ENCODE measurements around the gene CEP68.

Gene CEP68

DNA sequence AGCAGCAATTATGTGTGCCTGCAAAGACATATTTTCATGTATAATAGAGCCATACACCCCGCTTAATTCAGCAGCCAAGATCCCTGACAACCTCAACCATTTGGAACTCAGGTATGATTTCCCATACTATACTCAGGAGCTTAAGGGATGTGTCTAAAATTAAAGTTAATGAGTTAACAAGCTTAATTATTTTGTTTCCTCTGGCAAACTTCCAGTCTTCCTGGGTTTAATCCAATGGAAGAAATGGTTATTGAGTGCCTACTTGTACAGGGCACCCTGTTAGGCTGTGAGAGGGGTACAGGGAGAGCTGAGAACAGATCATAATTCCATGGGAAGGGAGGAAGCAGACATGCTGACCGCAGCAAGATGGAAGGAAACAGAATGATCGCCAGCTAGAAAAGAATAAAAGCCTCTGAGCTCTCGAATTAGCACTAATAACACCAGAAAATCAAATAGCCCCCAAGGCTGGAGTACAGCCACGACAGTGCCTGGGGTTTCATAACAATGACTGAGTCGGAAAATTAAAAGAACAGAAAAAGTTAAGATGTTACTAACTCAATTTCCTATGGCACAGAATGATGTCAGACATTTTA is 20.8 kb upstream of the CEP68 start:
- TF ChIP-seq, protein P1, sequence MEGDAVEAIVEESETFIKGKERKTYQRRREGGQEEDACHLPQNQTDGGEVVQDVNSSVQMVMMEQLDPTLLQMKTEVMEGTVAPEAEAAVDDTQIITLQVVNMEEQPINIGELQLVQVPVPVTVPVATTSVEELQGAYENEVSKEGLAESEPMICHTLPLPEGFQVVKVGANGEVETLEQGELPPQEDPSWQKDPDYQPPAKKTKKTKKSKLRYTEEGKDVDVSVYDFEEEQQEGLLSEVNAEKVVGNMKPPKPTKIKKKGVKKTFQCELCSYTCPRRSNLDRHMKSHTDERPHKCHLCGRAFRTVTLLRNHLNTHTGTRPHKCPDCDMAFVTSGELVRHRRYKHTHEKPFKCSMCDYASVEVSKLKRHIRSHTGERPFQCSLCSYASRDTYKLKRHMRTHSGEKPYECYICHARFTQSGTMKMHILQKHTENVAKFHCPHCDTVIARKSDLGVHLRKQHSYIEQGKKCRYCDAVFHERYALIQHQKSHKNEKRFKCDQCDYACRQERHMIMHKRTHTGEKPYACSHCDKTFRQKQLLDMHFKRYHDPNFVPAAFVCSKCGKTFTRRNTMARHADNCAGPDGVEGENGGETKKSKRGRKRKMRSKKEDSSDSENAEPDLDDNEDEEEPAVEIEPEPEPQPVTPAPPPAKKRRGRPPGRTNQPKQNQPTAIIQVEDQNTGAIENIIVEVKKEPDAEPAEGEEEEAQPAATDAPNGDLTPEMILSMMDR (IDR thresholded peaks at IDR 0.05; ENCODE audit: insufficient read depth, low read length, missing control alignments): no peak
- CTCF ChIA-PET: interaction anchor here (1.4 to 16.7 kb wide), 3 partner anchors 10 to 117 kb away, joined by 3 to 331 read pairs (median 20); no protein-coding TSS in a partner anchor

DNA sequence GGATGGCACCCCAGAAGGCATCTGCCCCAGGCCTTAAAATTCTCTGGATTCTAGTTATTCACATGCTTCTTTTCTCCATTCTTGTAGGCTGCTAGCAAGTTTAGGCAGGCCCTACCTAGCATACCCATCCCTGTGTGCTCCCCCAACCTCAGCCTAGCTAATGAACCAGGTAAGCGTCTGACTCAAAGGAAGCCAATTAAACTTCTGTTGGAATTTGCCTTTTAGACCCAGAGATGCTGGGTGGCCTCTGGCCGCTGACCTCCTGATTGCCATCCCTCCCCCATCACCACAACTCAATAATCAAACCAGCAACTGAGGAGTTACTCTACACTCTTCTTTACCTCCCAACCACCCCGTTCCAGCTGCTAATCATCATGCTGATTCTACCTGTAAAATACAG is 19.0 kb upstream of the CEP68 start:
- no peak overlapping the region for H3K4me3 ChIP-seq (ENCODE audit: low read depth, low read length)
- POLR2A ChIA-PET: no interaction called here
- TF ChIP-seq, protein P1 (IDR thresholded peaks at IDR 0.05; ENCODE audit: insufficient read depth, low read length, missing control alignments): no peak
- CTCF ChIA-PET: interaction anchor here (0.9 to 16.7 kb wide), 4 partner anchors 8 to 164 kb away, joined by 3 to 331 read pairs (median 4); no protein-coding TSS in a partner anchor
- DNase-seq (ENCODE audit: low read depth, low spot score): no peak

More for the DNA sequence above, 20.8 kb upstream of the CEP68 start:
- no peak overlapping the region for H3K4me3 ChIP-seq (ENCODE audit: low read depth, low read length)
- POLR2A ChIA-PET: no interaction called here
- no peak for DNase-seq (ENCODE audit: low read depth, low spot score)

DNA sequence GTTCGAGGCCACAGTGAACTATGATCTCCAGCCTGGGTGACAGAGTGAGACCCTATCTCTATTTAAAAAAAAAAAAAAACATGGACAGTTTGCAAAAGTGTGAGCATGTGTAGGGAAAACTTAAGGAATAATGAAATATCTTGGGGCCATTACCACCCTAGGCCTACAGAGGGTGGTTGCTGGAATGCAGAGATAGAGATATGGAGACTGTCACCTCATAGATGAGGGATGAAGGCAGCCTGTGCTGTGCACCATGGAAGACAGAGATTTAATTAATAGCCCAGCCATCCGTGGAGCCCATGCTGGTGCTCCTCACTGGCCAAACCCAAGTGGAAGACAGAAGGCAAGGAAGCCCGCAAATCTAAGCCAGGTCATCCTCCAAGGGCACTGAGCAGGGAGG is 16.6 kb upstream of the CEP68 start:
- TF ChIP-seq, protein P1 (IDR thresholded peaks at IDR 0.05; ENCODE audit: insufficient read depth, low read length, missing control alignments): no peak
- POLR2A ChIA-PET: no interaction called here
- no peak overlapping the region for H3K4me3 ChIP-seq (ENCODE audit: low read depth, low read length)
- CTCF ChIA-PET: interaction anchor here (0.7 to 16.7 kb wide), 4 partner anchors 9 to 534 kb away, joined by 3 to 331 read pairs (median 11); partner anchors contain the start of gene CEP68
- no peak for DNase-seq (ENCODE audit: low read depth, low spot score)

DNA sequence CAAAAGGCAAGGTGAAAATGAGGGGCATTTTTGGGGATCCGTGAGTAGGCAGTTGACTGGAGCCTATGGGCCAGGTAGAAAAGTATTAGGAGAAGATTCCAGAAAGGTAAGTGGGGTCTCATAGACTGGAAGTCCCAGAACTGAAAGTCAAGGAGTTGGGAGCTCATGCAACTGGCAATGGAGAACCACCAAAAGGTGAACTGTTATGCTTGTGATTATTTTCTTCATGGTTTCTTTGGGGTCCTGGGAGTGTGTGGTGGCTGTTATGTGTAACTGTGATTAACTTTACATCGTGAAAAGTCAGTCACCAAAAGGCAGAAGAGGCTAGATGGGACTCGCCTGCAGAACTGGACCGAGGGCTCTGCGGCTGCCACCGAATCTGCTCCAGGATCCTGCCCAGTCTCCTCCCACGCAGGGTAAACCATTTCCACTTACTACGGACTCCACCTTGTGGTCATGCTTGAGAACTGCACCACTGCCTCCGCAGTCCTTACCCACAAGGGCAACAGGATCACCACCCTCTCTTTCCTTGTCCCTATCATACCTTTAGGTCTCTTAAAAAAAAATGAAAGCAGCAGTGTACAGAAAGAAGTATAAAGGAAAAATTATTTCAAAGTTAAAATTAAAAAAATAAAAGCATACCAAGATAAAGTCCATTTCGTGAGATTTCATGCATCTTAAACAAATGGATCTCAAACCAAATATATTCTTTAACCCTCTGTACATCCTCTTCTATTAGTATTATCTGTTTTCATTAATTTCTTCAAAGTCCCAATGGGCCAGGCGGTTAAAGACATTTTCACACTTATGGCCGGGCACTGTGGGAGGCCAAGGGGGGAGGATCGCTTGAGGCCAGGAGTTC is 15.6 kb upstream of the CEP68 start:
- H3K4me3 ChIP-seq (ENCODE audit: low read depth, low read length): peak overlapping the region; percentile 7
- TF ChIP-seq, protein P1 (IDR thresholded peaks at IDR 0.05; ENCODE audit: insufficient read depth, low read length, missing control alignments): peak; percentile 93
- ChIA-PET CTCF (interaction anchor here (0.6 to 16.7 kb wide), 15 partner anchors 9 to 533 kb away, joined by 3 to 331 read pairs (median 3); partner anchors contain the start of gene CEP68), POLR2A (no interaction called here)
- no peak for DNase-seq (ENCODE audit: low read depth, low spot score)

DNA sequence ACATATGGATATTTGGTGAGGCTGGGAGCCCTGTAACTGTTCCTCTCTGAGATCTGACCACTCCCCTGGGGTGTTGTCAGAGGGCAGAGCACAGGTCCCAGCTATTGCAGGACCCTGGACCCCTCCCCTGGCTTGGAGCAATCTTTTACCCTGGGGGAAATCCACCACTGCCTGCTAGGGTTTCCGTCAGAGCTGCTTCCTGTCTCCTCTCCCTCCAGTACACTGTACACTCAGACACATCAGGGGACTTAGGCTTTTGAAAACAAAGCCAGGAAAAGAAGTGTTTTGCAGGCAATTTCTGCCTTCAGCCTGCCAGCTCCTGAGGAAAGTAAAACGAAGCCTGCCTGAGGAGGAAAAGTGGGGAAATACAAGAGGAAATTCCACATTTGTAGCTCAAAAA is 13.2 kb upstream of the CEP68 start:
- DNase-seq (ENCODE audit: low read depth, low spot score): no peak
- ChIA-PET POLR2A (interaction anchor here (0.7 kb wide), 1 partner anchor 19 kb away, joined by 3 read pairs; no protein-coding TSS in a partner anchor), CTCF (interaction anchor here (0.8 to 16.7 kb wide), 13 partner anchors 9 to 531 kb away, joined by 3 to 331 read pairs (median 3); no protein-coding TSS in a partner anchor)
- no peak overlapping the region for H3K4me3 ChIP-seq (ENCODE audit: low read depth, low read length)
- TF ChIP-seq, protein P1 (IDR thresholded peaks at IDR 0.05; ENCODE audit: insufficient read depth, low read length, missing control alignments): no peak

Measured in AG04449 (cell line).